Measurements from ENCODE around the gene HOXA11.

GRCh38 chr7:27163288-27164044 lies 21.6 kb downstream of the HOXA11 start:
- TF ChIP-seq CTCF (IDR thresholded peaks at IDR 0.05 in 2 of 3, conservative IDR thresholded peaks at IDR 0.05 in 1 of 3; ENCODE audit: control insufficient read depth in 2 of 3, extremely low read depth in 1 of 3, insufficient read depth in 1 of 3, low read depth in 3 of 3, low read length in 3 of 3) (no peak), POLR2A (IDR thresholded peaks at IDR 0.05; ENCODE audit: low read depth, low read length) (no peak), EZH2 (IDR thresholded peaks at IDR 0.05; ENCODE audit: borderline replicate concordance, control insufficient read depth, low read depth, low read length) (no peak), SP1 (IDR thresholded peaks at IDR 0.05; ENCODE audit: low read depth, low read length) (no peak), SMAD1 (IDR thresholded peaks at IDR 0.05; ENCODE audit: low read depth, partially characterized antibody) (no peak), CEBPZ (IDR thresholded peaks at IDR 0.05; ENCODE audit: low read depth, low read length) (no peak), POLR2AphosphoS2 (IDR thresholded peaks at IDR 0.05; ENCODE audit: low read depth, low read length) (no peak), POLR2AphosphoS5 (IDR thresholded peaks at IDR 0.05; ENCODE audit: low read length) (no peak), EP300 (IDR thresholded peaks at IDR 0.05; ENCODE audit: borderline replicate concordance in 1 of 2, control insufficient read depth in 1 of 2, low read depth in 2 of 2, low read length in 2 of 2) (no peak), ZBTB33 (IDR thresholded peaks at IDR 0.05) (no peak), SPI1 (IDR thresholded peaks at IDR 0.05; ENCODE audit: borderline replicate concordance, insufficient read depth, low read depth, low read length) (no peak), CEBPB (IDR thresholded peaks at IDR 0.05; ENCODE audit: borderline replicate concordance in 1 of 2, low read depth in 2 of 2, low read length in 2 of 2) (no peak), MAX (IDR thresholded peaks at IDR 0.05; ENCODE audit: low read depth, low read length) (no peak)
